Natural killer cell treated with Interleukin-12 subunit alpha and Interleukin-12 subunit beta and Interleukin-15 and Interleukin-18, amount 100 ng/mL, for 72 hours (primary cell): Measurements from ENCODE around the gene SNURF. TPM values are rescaled to one million over a fixed set of nuclear protein-coding genes. Genes with fewer than 3 reads are reported as not detected.
A peak's percentile ranks its signal among the peaks of the same experiment; 100 is the strongest.
"Not testable (repeated sequence)": the region's sequence is repeated elsewhere in the genome, so short reads cannot be mapped to it uniquely, and the experiment has no call there.

Experiments used
- ATAC-seq, 2 donors: fragments of 150-1000 bp; cut with Tn5 transposase in 1 of 2; sonication (Bioruptor Pico), chemical (Tn5 transposase) in 1 of 2; 2 replicates each; pipeline ENCODE4 v1.10.0; 2021
- DNase-seq: peaks from one replicate; pipeline ENCODE4 v3.0.0; 2022; ENCODE audit warnings: low spot score
- H3K27ac Mint-ChIP-seq, 2 donors: 1 replicate in 1 of 2; 2 replicates in 1 of 2; pipeline ENCODE4 v1.8.0; 2022; ENCODE audit warnings: mixed read lengths in 2 of 2, mild to moderate bottlenecking in 1 of 2, moderate library complexity in 1 of 2
- H3K27me3 Mint-ChIP-seq, 2 donors: 1 replicate in 1 of 2; 2 replicates in 1 of 2; pipeline ENCODE4 v1.8.0; 2022; ENCODE audit warnings: mixed read lengths in 2 of 2
- H3K36me3 Mint-ChIP-seq: one replicate; pipeline ENCODE4 v1.8.0; 2022; ENCODE audit warnings: mixed read lengths
- H3K4me1 Mint-ChIP-seq, 2 donors: 1 replicate in 1 of 2; 2 replicates in 1 of 2; pipeline ENCODE4 v1.8.0; 2022; ENCODE audit warnings: low read depth in 2 of 2, mixed read lengths in 2 of 2, mild to moderate bottlenecking in 1 of 2
- H3K4me3 Mint-ChIP-seq: one replicate; pipeline ENCODE4 v1.8.0; 2022; ENCODE audit warnings: mixed read lengths
- H3K9me3 Mint-ChIP-seq: 2 replicates; pipeline ENCODE4 v1.8.0; 2022; ENCODE audit warnings: mixed read lengths
- total RNA-seq, 2 donors: library from RNA; stranded (reverse); gene quantifications; one replicate each; pipeline ENCODE4 v1.2.3, GENCODE V29; 2022

The SNURF gene
- total RNA-seq, 2 donors from 2014 or later = 7.8 to 10.9 TPM

DNA sequence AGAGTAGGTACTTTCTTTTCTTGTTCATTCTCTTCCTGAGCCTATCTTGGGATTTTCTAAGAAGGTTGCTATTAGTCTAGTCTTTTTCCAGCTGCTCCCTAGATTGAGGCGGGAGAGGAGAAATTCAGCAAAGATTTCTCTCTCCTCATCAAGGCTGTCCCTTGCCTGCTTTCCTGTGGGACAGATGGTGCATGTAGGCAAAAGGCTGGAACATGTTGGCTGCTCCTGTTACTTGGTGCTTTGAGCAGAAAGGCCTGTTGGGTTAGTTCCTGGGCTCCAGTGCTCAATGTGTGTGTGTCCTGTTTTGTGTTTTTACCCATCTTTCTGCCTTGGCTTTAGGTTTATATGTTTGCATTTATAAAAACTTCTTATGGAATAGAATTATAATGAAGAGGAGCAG, 9.1 kb upstream of the SNURF start:
- no peaks in the 10 kb centered on the region for H3K4me1 Mint-ChIP-seq
- H3K27ac Mint-ChIP-seq = no peak overlapping the region
- H3K9me3 Mint-ChIP-seq = no peaks in the 10 kb centered on the region
- no peaks in the 10 kb centered on the region for H3K27me3 Mint-ChIP-seq
- ATAC-seq = no peak
- H3K36me3 Mint-ChIP-seq = no peaks in the 10 kb centered on the region
- H3K4me3 Mint-ChIP-seq = no peak overlapping the region
- DNase-seq = no peak

- no peaks in the 10 kb centered on the region for H3K27me3 Mint-ChIP-seq
- no peak for ATAC-seq
- no peak overlapping the region for H3K27ac Mint-ChIP-seq
- no peaks in the 10 kb centered on the region for H3K4me1 Mint-ChIP-seq
- H3K9me3 Mint-ChIP-seq = no peaks in the 10 kb centered on the region
- no peak overlapping the region for H3K4me3 Mint-ChIP-seq
- DNase-seq = no peak
- no peaks in the 10 kb centered on the region for H3K36me3 Mint-ChIP-seq
These were observed 6.3 kb upstream of the SNURF start for GRCh38 chr15:24948495-24948894.

GRCh38 chr15:24955531-24955921, 739 bp downstream of the SNURF start:
- ATAC-seq (peak; percentile 5 to 8), DNase-seq (no peak)
- Mint-ChIP-seq H3K36me3 (peaks cover 5% of the 10 kb centered on the region), H3K27me3 (no peaks in the 10 kb centered on the region), H3K4me1 (peaks cover 6 to 7% of the 10 kb centered on the region in 2 donors), H3K9me3 (no peaks in the 10 kb centered on the region), H3K4me3 (peak overlapping the region; percentile 93), H3K27ac (peak overlapping the region; percentile 87 to 91)

- peak; percentile 77 for DNase-seq
- H3K4me1 Mint-ChIP-seq = peaks cover 6 to 7% of the 10 kb centered on the region in 2 donors
- H3K36me3 Mint-ChIP-seq = peaks cover 5% of the 10 kb centered on the region
- no peaks in the 10 kb centered on the region for H3K9me3 Mint-ChIP-seq
- H3K27ac Mint-ChIP-seq = peak overlapping the region; percentile 87 to 91
- peak; percentile 77 to 83 for ATAC-seq
- peak overlapping the region; percentile 93 for H3K4me3 Mint-ChIP-seq
- no peaks in the 10 kb centered on the region for H3K27me3 Mint-ChIP-seq
These were observed 1.5 kb downstream of the SNURF start for GRCh38 chr15:24956111-24956838.

DNA sequence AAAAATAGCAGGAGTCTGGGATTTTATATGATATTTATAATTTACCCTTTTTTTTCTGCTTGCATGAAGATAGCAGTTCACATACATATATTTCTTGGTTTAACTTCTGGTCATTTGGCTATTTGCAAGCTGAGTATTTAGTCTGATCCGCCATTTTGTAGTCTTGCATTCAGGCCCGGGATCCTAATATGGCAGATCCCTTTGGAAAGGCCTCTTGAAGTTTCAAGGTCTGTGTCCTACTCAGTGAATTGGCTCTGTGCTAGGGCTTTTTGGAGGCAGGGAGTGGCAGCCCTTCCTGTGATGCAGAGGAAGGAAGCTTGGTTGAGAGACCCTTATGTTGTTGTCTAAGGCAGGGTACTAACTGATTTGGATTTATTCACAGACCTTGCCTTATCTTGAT, 2.9 kb downstream of the SNURF start:
- H3K27me3 Mint-ChIP-seq = no peaks in the 10 kb centered on the region

DNA sequence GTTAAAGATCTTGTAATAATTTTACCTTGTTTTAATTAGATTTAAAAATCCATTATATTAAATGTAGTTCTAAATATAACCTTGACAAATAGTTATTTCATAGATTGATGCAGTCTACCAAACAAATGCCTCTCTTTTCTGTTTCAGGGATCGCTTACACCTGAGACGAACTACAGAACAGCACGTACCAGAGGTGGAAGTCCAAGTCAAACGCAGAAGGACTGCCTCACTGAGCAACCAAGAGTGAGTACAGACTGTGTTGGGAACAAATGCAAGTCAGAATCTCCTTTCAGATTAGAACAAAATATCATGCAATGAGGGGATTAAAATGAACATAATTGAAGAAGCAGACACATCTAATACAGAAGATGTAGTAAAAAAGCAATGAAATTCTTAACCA, 7.2 kb downstream of the SNURF start:
- Mint-ChIP-seq H3K27me3 (no peaks in the 10 kb centered on the region), H3K27ac (no peak overlapping the region), H3K36me3 (peaks cover 22% of the 10 kb centered on the region), H3K4me1 (peaks cover 4 to 14% of the 10 kb centered on the region in 2 donors), H3K9me3 (no peaks in the 10 kb centered on the region), H3K4me3 (no peak overlapping the region)
- ATAC-seq (no peak), DNase-seq (no peak)

More for the DNA sequence above, 2.9 kb downstream of the SNURF start:
- H3K4me3 Mint-ChIP-seq = no peak overlapping the region
- peaks cover 6 to 7% of the 10 kb centered on the region in 2 donors for H3K4me1 Mint-ChIP-seq
- H3K36me3 Mint-ChIP-seq = peaks cover 5% of the 10 kb centered on the region
- peak overlapping the region; percentile 16 to 87 for H3K27ac Mint-ChIP-seq
- DNase-seq (no peak), ATAC-seq (no peak)
- H3K9me3 Mint-ChIP-seq = no peaks in the 10 kb centered on the region

- ATAC-seq = no peak
- H3K27me3 Mint-ChIP-seq = no peaks in the 10 kb centered on the region
- DNase-seq = no peak
- H3K36me3 Mint-ChIP-seq = peaks cover 21% of the 10 kb centered on the region
- H3K4me3 Mint-ChIP-seq = no peak overlapping the region
- H3K4me1 Mint-ChIP-seq = peaks cover 0 to 14% of the 10 kb centered on the region in 2 donors
- H3K9me3 Mint-ChIP-seq = no peaks in the 10 kb centered on the region
- H3K27ac Mint-ChIP-seq = no peak overlapping the region
These were observed 8.1 kb downstream of the SNURF start for GRCh38 chr15:24962880-24963279.

DNA sequence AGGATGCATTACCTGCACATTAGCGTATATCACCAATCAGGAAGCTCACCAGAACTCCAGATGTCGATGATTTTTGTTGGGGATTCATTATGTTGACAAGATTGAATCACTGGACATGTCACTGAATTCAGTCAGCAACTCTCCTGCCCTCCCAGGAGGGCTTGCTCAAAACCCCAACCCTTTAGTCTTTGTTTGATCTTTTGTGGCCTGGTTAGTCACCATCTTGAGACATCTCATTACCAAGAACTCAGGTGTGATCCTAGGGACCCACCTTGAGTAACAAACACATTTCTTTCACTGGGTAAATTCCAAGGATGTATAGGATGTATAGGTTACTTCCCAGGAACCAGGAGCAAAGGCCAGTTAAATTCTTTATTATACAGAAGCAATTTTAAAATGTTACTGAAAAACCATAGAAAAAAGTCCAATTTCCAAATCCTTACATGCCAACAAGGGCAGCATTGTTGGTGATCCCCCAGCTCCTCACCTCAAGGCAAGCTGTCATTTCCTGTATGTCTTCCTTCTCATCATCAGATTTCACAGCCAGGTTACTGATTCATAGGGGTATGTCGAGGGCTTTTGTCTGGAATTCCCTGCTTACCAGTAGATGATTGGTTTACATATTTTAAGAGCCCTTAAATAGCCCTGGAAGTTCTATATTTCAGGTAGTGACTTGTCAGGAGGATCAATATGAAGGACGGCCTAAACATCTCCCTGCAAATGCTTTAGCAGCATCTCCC, 11.7 kb downstream of the SNURF start:
- Mint-ChIP-seq H3K27ac (peak overlapping the region in 1 of 2 donors; percentile 60), H3K4me1 (peaks cover 0 to 9% of the 10 kb centered on the region in 2 donors), H3K4me3 (no peak overlapping the region), H3K36me3 (peaks cover 26% of the 10 kb centered on the region), H3K27me3 (no peaks in the 10 kb centered on the region), H3K9me3 (no peaks in the 10 kb centered on the region)
- ATAC-seq (no peak), DNase-seq (no peak)

DNA sequence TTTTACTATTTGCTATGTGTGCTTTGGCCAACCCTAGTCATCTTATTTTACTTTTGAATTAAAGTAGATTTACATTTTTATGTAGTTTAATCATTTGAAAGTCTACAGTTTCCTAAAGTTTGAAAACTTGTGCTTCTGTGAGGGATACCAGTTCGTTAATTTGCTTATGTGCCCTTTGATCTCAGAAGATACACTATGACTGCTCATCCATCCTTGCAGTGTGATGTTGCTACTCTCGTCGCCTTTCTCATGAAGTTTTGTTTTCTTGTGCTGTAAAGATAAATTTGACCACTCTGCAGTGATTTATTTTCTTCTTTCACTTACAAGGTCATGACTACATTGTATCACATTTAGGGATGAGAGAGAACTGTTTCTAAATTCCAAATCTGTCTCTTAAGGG, 16.3 kb downstream of the SNURF start:
- H3K36me3 Mint-ChIP-seq = peaks cover 35% of the 10 kb centered on the region
- H3K27ac Mint-ChIP-seq = no peak overlapping the region
- no peaks in the 10 kb centered on the region for H3K27me3 Mint-ChIP-seq
- no peak overlapping the region for H3K4me3 Mint-ChIP-seq
- no peak for DNase-seq
- peaks cover 0 to 7% of the 10 kb centered on the region in 2 donors for H3K4me1 Mint-ChIP-seq
- no peak for ATAC-seq
- peaks cover 11% of the 10 kb centered on the region for H3K9me3 Mint-ChIP-seq

GRCh38 chr15:24971772-24972171, 17.0 kb downstream of the SNURF start:
- H3K4me3 Mint-ChIP-seq = no peak overlapping the region
- DNase-seq (no peak), ATAC-seq (no peak)
- H3K9me3 Mint-ChIP-seq = peaks cover 17% of the 10 kb centered on the region
- H3K36me3 Mint-ChIP-seq = peaks cover 37% of the 10 kb centered on the region
- no peaks in the 10 kb centered on the region for H3K27me3 Mint-ChIP-seq
- peaks cover 0 to 2% of the 10 kb centered on the region in 2 donors for H3K4me1 Mint-ChIP-seq
- H3K27ac Mint-ChIP-seq = no peak overlapping the region

GRCh38 chr15:24972707-24973106, 17.9 kb downstream of the SNURF start:
- H3K27ac Mint-ChIP-seq, H3K27me3 Mint-ChIP-seq, DNase-seq, H3K4me3 Mint-ChIP-seq, ATAC-seq, H3K4me1 Mint-ChIP-seq: not testable (repeated sequence)
- peaks cover 17% of the 10 kb centered on the region for H3K9me3 Mint-ChIP-seq
- peaks cover 34% of the 10 kb centered on the region for H3K36me3 Mint-ChIP-seq

DNA sequence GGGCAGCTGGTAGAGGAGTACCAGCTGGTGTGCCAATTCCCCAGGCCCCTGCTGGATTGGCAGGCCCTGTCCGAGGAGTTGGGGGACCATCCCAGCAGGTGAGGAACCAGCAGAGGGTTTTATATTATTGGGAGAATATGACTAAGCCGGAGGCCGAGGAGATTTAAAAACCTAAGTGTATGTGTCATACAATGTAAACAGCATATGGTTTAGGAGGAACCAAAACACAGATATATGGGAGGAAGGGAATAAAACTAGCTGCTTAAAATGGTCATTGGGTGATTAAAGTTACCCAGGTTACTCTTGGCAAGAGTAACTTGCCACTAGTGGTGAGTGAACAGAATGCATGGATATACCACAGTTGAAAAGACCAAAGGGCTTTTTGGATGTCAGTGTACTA, 22.1 kb downstream of the SNURF start:
- DNase-seq (no peak), ATAC-seq (no peak)
- no peaks in the 10 kb centered on the region for H3K27me3 Mint-ChIP-seq
- H3K9me3 Mint-ChIP-seq = peaks cover 19% of the 10 kb centered on the region
- no peak overlapping the region for H3K27ac Mint-ChIP-seq
- H3K36me3 Mint-ChIP-seq = peaks cover 49% of the 10 kb centered on the region
- no peak overlapping the region for H3K4me3 Mint-ChIP-seq
- H3K4me1 Mint-ChIP-seq = no peaks in the 10 kb centered on the region

GRCh38 chr15:24977686-24978085, 22.9 kb downstream of the SNURF start:
- Mint-ChIP-seq H3K4me3 (no peak overlapping the region), H3K9me3 (peaks cover 19% of the 10 kb centered on the region), H3K36me3 (peaks cover 53% of the 10 kb centered on the region), H3K27ac (no peak overlapping the region), H3K4me1 (no peaks in the 10 kb centered on the region), H3K27me3 (no peaks in the 10 kb centered on the region)
- DNase-seq (no peak), ATAC-seq (no peak)

- DNase-seq (no peak), ATAC-seq (no peak)
- H3K9me3 Mint-ChIP-seq = peaks cover 21% of the 10 kb centered on the region
- no peak overlapping the region for H3K4me3 Mint-ChIP-seq
- H3K36me3 Mint-ChIP-seq = peaks cover 35% of the 10 kb centered on the region
- H3K27me3 Mint-ChIP-seq = no peaks in the 10 kb centered on the region
- peaks cover 0 to 13% of the 10 kb centered on the region in 2 donors for H3K4me1 Mint-ChIP-seq
- H3K27ac Mint-ChIP-seq = no peak overlapping the region
These were observed 30.4 kb downstream of the SNURF start for GRCh38 chr15:24985224-24985623.
